ENCODE results near the gene SYNPO.

SYNPO gene

DNA sequence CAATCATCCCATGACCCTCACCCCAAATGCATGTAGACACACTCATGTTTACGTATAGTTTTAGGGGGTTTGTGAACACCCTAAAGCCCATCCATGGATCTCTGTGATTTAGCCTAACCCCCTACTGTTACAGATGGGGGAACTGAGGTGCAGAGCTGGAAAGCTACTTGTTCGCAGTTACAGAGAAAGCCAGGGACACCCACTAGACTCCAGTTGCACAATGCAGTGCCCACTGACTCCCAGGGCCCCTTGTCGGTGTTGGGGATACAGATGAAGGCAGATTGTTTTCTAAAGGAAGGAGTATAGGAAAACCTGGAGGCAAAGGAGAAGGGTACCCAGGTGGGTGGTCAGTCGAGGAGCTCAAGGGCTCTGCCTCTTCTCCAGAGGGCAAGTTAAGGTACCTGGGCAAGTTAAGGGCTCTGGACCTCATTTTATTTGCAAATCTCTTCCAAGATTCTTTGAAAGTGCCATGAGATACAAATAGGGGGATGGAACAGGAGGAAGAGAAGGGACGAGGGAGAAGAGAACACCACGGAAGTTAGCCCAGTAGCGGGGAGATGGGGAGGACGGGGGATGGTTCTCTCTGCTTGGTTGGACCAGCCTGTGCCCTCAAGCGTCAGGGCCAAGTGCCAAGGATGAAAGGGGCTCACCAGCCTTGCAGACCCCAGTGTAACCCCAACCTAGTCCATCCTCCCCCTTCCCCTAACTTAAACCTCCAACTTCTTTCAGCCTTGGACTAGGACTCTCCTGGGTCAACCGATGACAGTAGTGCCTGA is 21.5 kb downstream of the SYNPO start:
- no peak for DNase-seq (ENCODE audit: low read depth)
- H3K4me3 ChIP-seq (ENCODE audit: control insufficient read depth, low read depth, low read length) = no peak overlapping the region
- TF ChIP-seq, protein P1, sequence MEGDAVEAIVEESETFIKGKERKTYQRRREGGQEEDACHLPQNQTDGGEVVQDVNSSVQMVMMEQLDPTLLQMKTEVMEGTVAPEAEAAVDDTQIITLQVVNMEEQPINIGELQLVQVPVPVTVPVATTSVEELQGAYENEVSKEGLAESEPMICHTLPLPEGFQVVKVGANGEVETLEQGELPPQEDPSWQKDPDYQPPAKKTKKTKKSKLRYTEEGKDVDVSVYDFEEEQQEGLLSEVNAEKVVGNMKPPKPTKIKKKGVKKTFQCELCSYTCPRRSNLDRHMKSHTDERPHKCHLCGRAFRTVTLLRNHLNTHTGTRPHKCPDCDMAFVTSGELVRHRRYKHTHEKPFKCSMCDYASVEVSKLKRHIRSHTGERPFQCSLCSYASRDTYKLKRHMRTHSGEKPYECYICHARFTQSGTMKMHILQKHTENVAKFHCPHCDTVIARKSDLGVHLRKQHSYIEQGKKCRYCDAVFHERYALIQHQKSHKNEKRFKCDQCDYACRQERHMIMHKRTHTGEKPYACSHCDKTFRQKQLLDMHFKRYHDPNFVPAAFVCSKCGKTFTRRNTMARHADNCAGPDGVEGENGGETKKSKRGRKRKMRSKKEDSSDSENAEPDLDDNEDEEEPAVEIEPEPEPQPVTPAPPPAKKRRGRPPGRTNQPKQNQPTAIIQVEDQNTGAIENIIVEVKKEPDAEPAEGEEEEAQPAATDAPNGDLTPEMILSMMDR (conservative IDR thresholded peaks at IDR 0.05; ENCODE audit: control insufficient read depth, insufficient read depth, low read depth, low read length) = no peak

DNA sequence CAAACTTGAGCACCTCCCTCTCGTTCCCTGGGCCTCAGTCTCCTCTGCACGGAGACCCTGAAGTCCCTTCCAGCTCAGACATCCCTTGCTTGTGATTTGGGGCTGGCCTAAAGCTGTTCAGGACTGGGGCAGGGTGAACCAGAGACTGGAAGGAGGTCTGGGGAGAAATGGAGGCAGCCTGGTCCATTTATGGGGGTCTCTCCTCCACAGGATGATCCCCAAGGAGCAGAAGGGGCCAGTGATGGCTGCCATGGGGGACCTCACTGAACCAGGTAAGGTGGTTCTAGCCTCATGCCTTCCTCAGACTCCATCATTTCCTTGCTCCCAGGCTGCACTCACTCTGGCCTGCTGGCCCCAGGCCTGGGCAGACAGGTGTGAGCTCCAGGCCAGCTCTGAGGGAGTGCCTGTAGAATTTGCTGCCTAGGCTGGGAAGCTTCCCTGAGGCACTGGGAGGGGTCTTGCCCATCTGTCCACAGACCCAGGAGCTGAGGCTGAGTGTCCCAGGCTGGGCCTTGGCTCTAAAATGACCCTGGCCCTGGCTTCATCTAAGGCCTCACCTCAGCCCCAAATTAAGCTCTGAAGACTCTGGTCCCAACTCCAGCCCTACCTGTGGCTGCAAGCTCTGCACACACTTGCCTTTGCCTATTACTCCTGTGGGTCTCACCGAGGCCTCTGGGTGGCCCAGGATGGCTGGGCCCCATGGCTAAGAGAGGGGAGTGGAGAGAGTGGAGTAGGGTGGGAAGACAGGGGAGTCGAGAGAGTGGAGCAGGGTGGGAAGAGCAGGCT is 22.5 kb downstream of the SYNPO start:
- TF ChIP-seq, protein P1 (conservative IDR thresholded peaks at IDR 0.05; ENCODE audit: control insufficient read depth, insufficient read depth, low read depth, low read length) = no peak
- no peak for DNase-seq (ENCODE audit: low read depth)
- no peak overlapping the region for H3K4me3 ChIP-seq (ENCODE audit: control insufficient read depth, low read depth, low read length)

DNA sequence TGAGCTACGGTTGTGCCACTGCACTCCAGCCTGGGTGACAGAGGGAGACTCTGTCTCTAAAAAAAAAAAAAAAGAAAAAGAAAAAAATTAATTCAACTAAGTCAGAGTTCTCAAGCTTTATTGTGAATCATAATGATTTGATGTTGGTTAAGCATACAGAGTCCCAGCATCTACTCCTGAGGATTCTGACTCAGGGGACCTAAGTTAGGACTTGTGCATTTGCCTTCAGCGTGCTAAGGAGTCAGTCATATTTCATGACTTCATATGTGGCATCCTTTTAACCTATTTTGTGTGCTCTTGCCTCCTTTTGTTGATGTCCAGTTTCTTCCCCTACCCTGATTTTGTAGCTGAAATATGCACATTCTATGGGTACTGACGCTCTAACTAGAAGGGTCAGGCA is 23.5 kb downstream of the SYNPO start:
- DNase-seq (ENCODE audit: low read depth) = no peak
- H3K4me3 ChIP-seq (ENCODE audit: control insufficient read depth, low read depth, low read length) = no peak overlapping the region
- TF ChIP-seq, protein P1 (conservative IDR thresholded peaks at IDR 0.05; ENCODE audit: control insufficient read depth, insufficient read depth, low read depth, low read length) = no peak

DNA sequence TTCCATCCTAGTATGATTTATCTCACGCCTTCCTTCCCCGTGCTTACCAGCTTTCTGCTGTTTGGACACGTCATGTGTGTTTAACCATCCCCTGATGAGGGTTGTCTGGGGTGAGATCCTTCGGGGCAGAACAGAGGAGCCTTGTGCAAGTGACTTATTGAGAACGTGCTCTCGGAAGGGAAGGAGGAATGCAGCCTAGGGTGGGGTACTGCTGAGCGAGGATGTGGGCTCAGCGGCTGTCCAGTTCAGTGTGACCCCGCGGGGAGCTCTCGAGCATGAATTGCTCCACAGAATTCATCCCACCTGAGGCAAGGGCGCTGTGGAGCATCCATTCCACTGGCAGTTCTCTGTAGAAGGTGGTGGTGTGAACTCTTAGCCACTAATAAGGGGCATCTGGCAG is 24.6 kb downstream of the SYNPO start:
- TF ChIP-seq, protein P1 (conservative IDR thresholded peaks at IDR 0.05; ENCODE audit: control insufficient read depth, insufficient read depth, low read depth, low read length) = no peak
- no peak overlapping the region for H3K4me3 ChIP-seq (ENCODE audit: control insufficient read depth, low read depth, low read length)
- DNase-seq (ENCODE audit: low read depth) = no peak

DNA sequence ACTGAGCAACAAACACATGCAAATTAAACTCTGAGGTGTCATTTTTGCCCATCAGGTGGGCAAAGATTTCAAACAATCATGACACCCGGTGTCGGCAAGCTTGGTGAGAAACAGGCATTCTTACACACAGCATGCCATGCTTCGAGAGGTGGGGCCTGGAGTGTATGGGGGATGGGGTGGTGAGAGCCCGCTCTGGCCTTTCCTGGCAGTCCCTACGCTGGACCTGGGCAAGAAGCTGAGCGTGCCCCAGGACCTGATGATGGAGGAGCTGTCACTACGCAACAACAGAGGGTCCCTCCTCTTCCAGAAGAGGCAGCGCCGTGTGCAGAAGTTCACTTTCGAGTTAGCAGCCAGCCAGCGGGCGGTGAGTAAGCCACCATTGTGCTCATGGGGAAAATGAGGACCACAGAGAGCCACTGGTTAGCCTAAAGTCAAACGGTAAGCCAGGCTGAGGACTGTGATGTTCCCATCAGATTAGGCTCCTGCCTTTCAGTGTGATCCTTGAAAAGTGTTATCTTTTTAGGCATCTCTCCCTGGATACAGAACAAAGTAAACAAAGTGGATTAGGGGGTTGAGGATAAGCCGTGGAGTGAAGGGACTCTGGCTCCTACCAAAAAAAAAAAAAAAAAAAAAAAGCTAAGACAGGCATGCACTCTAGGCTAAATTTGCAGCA is 30.0 kb downstream of the SYNPO start:
- DNase-seq (ENCODE audit: low read depth) = no peak
- no peak overlapping the region for H3K4me3 ChIP-seq (ENCODE audit: control insufficient read depth, low read depth, low read length)
- TF ChIP-seq, protein P1 (conservative IDR thresholded peaks at IDR 0.05; ENCODE audit: control insufficient read depth, insufficient read depth, low read depth, low read length) = no peak

DNA sequence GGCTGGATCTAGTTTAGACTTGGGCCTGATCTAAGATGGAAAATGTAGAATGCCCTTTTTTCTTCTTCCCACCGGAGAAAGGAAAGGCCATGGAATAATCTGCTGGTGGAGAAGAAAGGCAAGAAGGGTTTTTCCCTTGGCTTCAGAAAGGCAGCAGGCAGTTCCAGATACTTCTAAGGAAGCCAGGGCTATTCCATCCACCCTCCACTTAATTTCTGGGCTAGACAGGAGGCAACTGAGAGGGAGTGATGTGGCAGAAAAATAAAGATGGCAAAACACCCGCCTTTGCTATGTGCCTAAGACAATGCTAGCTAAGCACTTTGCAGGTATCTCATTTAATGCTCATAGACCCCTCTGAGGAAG is 30.5 kb downstream of the SYNPO start:
- no peak for DNase-seq (ENCODE audit: low read depth)
- TF ChIP-seq, protein P1 (conservative IDR thresholded peaks at IDR 0.05; ENCODE audit: control insufficient read depth, insufficient read depth, low read depth, low read length) = no peak
- no peak overlapping the region for H3K4me3 ChIP-seq (ENCODE audit: control insufficient read depth, low read depth, low read length)

Measured in fibroblast of mammary gland (primary cell).